Tibial nerve (tissue), 3 donors: ENCODE data around the gene FBXO46.

Experiments
- CTCF ChIP-seq, 5 experiments: fragments of 200-600 bp in 3 of 5; fragments of 450-650 bp in 2 of 5; sonication (generic) in 3 of 5; IDR thresholded peaks; one replicate each; pipeline ENCODE4 v1.5.1; 2016 to 2019; ENCODE audit warnings: antibody characterized with exemption in 5 of 5, mild to moderate bottlenecking in 3 of 5, moderate library complexity in 2 of 5
- POLR2A ChIP-seq, 2 donors: fragments of 450-650 bp; IDR thresholded peaks; one replicate each; pipeline ENCODE4 v1.6.1; 2017; ENCODE audit warnings: antibody characterized with exemption in 2 of 2, mild to moderate bottlenecking in 2 of 2, moderate library complexity in 2 of 2

GRCh38 chr19:45767881-45768654 is 37.4 kb upstream of the FBXO46 start:
- peak in 2 of 5 experiments; percentile 12 to 21 for TF ChIP-seq CTCF (IDR thresholded peaks at IDR 0.05)
- no peak for TF ChIP-seq POLR2A (IDR thresholded peaks at IDR 0.05)
